Suprapubic skin (tissue), 4 donors: ENCODE measurements around the gene HIPK3.

Source experiments
- EP300 ChIP-seq: sonication (generic); formaldehyde crosslinking; IDR thresholded peaks from one replicate; pipeline ENCODE4 v1.6.1; 2017; ENCODE audit warnings: antibody characterized with exemption
- POLR2A ChIP-seq, 2 donors: fragments of 450-650 bp; IDR thresholded peaks; one replicate each; pipeline ENCODE4 v1.6.1; 2017; ENCODE audit warnings: antibody characterized with exemption in 2 of 2, mild to moderate bottlenecking in 2 of 2, moderate library complexity in 2 of 2
- POLR2AphosphoS5 ChIP-seq, 3 donors: sonication (generic); formaldehyde crosslinking; IDR thresholded peaks; one replicate each; pipeline ENCODE4 v1.6.1; 2017; ENCODE audit warnings: antibody characterized with exemption in 3 of 3
- TF ChIP-seq, protein P1 (sequence below), 2 donors: fragments of 200-600 bp in 1 of 2; fragments of 450-650 bp in 1 of 2; sonication (generic) in 1 of 2; IDR thresholded peaks; one replicate each; pipeline ENCODE4 v1.5.1; 2016 to 2019; ENCODE audit warnings: antibody characterized with exemption in 2 of 2, mild to moderate bottlenecking in 1 of 2, moderate library complexity in 1 of 2

DNA sequence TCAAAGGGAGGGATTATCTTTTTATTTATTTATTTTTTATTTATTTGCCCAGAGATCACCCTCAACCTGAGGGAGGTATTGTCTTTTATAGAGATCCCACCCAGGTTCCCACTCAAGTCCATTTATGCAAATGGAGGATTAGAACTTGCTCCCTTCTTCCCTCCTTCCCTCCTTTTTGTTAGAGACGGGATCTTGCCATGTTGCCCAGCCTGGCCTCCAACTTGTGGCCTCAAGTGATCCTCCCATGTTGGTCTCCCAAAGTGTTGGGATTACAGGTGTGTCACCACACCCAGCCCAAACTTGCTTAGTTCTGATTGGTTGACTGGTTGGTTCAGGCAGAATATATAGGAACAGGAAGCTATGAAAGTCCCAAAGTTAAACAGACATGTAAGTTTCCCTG, 51.9 kb downstream of the HIPK3 start:
- TF ChIP-seq POLR2A (IDR thresholded peaks at IDR 0.05) (no peak), EP300 (no peak), POLR2AphosphoS5 (IDR thresholded peaks at IDR 0.05) (no peak)
- TF ChIP-seq, protein P1, sequence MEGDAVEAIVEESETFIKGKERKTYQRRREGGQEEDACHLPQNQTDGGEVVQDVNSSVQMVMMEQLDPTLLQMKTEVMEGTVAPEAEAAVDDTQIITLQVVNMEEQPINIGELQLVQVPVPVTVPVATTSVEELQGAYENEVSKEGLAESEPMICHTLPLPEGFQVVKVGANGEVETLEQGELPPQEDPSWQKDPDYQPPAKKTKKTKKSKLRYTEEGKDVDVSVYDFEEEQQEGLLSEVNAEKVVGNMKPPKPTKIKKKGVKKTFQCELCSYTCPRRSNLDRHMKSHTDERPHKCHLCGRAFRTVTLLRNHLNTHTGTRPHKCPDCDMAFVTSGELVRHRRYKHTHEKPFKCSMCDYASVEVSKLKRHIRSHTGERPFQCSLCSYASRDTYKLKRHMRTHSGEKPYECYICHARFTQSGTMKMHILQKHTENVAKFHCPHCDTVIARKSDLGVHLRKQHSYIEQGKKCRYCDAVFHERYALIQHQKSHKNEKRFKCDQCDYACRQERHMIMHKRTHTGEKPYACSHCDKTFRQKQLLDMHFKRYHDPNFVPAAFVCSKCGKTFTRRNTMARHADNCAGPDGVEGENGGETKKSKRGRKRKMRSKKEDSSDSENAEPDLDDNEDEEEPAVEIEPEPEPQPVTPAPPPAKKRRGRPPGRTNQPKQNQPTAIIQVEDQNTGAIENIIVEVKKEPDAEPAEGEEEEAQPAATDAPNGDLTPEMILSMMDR (IDR thresholded peaks at IDR 0.05): no peak
